GM18868 (cell line): ENCODE data around the gene ZNF358.

Experiments
- ATAC-seq: cut with Tn5 transposase; IDR thresholded peaks from one replicate; pipeline ENCODE4 v1.9.1; 2021; ENCODE audit warnings: mild to moderate bottlenecking, moderate library complexity; ENCODE audit not compliant: unreplicated experiment

The ZNF358 gene

DNA sequence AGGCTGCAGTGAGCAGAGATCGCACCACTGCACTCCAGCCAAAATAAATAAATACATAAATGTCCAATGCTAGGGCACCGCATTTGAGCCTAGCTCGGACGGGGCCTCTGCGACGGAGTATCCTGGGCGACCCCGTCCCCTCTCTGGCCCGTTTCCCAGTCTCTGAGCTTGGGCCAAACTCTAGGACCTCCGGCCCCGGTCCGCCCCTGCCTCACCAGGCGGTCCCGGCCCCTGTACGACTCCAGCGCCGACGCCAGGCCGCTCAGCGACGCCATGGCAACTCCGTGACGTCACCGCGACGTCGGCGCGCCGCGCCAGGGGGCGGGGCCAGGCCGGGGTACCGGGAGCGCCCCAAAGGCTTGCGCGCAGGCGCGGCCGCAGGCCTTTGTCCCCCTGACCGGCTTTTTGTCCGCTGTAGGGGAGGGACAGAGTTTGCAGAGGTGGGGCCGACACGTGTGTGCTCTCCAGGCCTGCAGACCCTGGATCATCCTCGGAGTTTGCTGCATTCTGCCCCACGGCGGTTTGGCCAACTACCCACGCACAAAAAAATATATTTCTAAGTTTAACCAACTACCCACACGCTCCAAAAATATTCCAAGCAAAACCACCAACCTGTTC is 27.1 kb upstream of the ZNF358 start, which contains the start of gene PEX11G:
Gene PEX11G, minus strand, starts transcription at position 300 of the 618 bp plus-strand sequence. Its CDS starts 25 bp downstream, at position 275.
- ATAC-seq, result no peak

GRCh38 chr19:7489609-7490044 is 26.3 kb upstream of the ZNF358 start:
- no peak for ATAC-seq

DNA sequence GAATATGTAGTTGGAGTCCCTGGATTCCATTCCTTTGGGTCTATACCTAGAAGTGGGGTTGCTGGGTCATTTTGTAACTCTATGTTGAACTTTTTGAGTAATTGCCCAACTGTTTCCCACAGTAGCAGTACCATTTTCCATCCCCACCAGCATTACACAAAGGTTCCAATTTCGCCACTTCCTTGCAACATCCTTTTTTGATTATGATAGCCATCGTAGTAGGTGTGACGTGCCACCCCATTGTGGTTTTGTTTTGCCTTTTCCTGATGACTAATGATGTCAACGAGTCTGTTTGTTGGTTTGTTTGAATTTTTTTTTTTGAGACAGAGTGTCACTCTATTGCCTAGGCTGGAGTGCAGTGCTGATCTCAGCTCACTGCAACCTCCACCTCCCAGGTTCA is 23.8 kb upstream of the ZNF358 start:
- no peak for ATAC-seq

GRCh38 chr19:7492558-7492957 is 23.3 kb upstream of the ZNF358 start:
- no peak for ATAC-seq

- ATAC-seq, result no peak
Measured at GRCh38 chr19:7494416-7495098, 21.3 kb upstream of the ZNF358 start.

GRCh38 chr19:7497292-7497691 is 18.6 kb upstream of the ZNF358 start:
- no peak for ATAC-seq

DNA sequence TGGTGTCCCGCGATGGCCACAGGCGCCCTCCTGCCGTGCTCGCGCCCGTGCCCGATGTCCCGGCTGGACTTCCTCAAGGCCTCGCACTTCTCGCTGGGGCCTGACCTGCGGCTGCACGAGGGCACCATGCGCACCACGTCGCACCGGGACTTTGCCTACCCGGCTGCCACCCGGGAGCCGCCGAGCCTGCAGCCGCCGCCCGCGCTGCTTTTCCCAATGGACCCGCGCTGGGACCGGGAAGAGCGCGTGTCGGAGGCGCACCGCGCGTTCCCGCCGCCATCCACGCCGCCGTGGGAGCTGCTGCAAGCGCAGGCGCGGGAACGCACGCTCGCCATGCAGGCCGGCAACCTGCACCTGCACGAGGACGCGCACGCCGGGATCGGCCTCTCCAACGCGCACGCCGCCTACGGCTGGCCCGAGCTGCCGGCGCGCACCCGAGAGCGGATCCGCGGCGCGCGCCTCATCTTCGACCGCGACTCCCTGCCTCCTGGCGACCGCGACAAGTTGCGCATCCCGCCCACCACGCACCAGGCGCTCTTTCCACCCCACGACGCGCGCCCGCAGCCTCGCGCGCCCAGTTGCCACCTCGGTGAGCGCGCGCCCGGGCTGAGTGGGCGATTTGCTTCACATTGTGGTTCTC is 15.0 kb upstream of the ZNF358 start:
- ATAC-seq, result no peak

GRCh38 chr19:7502552-7502951 is 13.4 kb upstream of the ZNF358 start:
- no peak for ATAC-seq

GRCh38 chr19:7504684-7505083 is 11.2 kb upstream of the ZNF358 start:
- ATAC-seq, result no peak

- no peak for ATAC-seq
Measured at GRCh38 chr19:7505288-7505681, 10.6 kb upstream of the ZNF358 start.

GRCh38 chr19:7505682-7506384 is 10.1 kb upstream of the ZNF358 start:
- no peak for ATAC-seq

DNA sequence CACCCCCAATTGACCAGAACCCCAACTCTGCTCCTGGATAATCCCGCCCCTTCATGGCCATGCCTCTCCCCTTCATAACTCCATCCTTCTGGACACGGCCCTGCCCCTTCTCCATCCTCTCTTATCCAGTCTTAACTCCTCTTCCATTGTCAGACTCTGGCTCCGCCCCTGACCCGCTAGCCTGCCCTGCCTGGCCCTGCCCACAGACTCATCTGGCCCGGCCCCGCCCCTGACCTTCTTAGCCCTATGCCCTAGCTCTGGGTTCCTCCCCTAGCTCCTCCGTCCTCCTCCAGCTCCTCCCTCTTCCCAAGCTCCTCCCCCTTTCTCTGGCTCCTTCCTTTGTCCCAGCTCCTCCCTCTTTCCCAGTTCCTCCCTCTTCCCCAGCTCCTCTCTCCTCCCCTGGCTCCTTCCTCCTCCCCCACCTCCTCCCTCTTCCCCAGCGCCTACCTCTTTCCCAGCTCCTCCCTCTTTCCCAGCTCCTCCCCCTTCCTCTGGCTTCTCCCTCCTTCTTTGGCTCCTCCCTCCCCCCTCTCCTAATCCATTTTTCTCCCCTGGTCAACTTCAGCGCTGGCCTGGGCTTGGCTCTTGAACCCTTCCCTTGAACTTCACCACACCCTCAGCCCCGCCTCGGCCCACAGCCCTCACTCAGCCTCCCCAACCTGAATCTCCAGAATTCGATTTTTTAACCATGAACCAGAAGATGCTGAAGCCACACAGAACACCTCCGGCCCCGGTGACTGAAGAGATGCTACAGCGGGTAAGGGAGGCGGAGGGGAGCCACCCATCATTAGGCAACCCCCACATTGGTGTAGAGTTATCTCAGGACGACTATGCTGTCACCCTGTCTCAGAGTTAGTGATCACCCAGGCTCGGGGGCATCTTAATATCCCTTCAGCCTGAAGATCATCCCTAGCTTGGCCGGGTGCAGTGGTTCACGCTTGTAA is 9.2 kb upstream of the ZNF358 start:
- ATAC-seq, result no peak

- ATAC-seq, result no peak
Measured at GRCh38 chr19:7507884-7508283, 8.0 kb upstream of the ZNF358 start.

- no peak for ATAC-seq
Measured at GRCh38 chr19:7509625-7510024, 6.3 kb upstream of the ZNF358 start.

- no peak for ATAC-seq
Measured at GRCh38 chr19:7512400-7512851, 3.5 kb upstream of the ZNF358 start.

DNA sequence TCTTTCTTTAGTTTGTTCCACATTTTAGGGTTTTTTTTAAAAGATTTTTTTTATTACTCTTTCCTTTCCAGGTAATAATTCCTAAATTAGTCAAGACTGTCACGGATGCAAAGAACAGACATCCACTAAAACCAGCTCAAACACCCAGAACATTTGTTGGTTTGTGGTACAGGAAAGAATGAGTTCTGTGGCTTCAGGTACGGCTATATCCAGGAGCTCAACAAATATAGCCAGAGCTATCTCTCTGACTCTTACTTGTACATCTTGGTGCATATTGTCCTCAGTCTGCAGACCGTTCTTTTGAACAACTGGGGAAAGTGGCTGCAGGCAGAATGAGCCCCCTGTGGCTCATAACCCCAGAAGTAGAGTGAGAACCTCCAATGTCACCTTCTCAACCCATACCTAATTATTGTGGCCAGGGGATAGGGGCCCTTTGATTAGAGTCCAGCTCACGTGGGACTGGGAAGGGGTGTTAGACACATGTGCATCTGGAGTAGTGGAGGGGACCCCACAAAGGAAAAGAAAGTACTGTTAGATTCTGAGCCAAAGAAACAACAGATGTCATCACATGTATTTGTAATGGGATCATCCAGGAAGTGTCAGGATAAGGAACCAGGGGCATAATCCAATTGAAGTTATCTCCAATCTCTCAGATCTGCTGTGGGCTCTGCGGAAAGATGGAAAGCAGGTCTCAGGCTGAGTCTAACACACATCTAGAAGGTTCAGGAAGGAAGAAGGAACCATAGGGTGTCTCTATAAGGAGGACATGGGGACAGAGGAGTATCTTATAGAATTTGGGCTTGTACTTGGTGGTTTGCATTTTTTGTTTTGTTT is 1.9 kb upstream of the ZNF358 start:
- ATAC-seq, result no peak

GRCh38 chr19:7515110-7515644 is 726 bp upstream of the ZNF358 start:
- no peak for ATAC-seq

- no peak for ATAC-seq
Measured at GRCh38 chr19:7516333-7516732, 430 bp downstream of the ZNF358 start.

GRCh38 chr19:7516878-7517277 is 975 bp downstream of the ZNF358 start:
- no peak for ATAC-seq
